Measurements from ENCODE around the gene E2F6.

E2F6 gene

DNA sequence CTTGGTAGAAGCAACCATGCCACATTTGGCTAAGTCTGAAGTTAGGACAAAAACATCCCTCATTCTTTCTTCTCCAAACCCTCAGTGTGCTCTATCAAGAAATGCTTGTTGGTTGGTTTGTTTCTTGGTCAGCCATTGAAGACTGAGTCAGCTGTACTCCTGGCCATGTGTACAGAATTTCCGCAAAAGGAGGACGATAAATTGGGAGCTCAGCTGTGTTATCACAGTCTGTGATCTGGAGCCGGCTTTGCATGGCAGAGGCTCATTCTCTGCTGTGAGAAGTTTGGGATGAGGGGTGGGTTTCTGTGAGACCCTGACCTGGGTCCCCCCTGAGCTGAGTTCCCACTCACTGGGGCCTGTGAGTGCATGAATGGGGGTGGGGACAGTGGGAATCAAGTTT is 26.3 kb upstream of the E2F6 start:
- no peak for DNase-seq

DNA sequence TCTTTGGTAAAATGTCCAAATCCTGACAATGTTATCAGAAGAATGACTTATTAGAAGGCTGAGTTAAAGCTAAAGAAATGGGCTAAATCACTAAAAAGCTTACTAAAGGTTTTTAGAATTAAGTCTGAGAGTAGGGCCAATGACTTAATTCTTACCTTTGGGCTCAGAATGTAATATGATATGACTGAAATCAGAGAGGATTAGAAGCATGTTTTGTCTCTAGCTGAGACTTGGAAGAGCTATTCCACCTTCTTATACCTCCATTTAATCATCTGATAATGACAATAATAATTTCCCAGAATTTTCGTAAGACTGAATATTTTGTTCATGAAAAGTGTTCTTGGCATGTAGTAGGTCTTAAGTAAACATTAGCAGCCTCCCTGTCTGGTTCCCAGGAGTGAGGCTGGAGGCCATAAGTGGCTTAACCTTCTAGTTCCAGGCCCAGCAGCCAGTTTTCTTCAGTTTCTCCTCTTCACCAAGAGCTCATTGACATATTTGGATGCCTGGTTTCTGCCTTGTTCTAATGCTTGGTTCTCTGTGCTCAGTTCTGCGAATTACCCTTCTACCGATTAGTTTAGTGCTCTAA is 25.5 kb upstream of the E2F6 start:
- DNase-seq, result no peak

DNA sequence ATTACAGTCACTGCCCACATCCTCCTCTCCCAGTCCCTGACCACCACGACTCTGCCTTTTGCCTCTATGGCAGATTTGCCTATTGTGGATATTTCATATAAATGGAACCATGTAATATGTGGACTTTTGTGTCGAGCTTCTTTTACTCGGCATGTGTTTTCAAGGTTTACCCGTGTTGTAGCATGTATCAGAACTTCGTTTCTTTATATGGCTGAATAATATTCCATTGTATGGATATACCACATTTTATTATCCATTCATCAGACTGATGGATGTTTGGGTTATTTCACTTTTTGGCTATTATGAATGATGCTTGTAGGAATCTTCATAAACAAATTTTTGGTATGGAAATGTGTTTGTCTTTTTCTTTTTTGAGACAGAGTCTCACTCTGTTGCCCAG is 24.2 kb upstream of the E2F6 start:
- no peak for DNase-seq

DNA sequence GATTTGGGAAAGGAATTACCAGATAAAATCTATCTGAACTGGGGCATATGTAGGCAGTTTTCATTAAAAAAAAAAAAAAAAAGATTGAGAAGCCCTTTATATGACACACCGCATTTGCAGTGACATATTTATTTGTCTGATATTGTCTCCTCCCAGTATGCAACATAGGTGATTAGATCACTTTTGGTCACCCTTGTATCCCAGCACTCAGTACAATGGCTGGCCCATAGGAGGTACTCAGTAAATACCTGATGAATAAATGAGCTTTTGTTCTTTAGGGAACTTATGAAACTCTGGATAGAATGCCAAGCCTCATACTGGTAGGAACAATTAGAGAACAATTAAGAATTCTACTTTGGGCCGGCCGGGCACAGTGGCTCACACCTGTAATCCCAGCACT is 22.8 kb upstream of the E2F6 start:
- no peak for DNase-seq

DNA sequence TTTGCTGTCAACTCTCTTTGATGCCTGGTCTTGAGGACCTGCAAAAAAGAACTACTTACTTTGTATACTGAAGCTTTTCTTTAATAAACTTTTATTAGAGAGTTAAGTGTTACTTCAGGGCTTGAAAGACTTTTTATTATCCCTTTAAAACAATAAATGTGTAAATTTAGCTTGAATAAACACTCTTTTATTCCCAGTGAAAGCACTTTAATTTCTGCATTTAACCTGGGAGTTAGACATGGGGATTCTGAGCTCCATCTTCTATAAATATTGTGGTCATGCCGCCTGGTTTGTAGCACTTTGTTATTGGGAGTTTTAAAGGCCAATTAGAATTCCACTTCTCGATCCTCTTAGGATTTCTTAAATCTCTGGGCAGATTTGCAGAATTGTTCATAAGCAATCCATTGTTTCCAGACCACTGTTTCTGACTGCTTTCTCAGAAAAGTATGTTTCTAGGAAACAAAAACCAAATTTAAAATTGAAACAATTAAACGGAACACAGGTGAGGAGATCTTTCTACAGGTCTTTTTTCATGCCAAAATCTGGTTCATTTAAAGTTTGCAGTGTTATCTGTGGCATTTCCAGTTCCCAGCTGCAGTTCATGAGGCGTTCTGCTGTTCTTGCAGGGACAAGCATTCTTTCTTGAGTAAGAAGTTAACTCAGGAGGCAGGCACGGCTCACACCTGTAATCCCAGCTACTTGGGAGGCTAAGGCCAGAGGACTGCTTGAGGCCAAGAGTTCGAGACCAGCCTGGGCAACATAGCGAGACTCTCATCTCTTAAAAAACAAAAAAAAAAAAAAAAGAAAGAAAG is 18.1 kb upstream of the E2F6 start:
- no peak for DNase-seq

DNA sequence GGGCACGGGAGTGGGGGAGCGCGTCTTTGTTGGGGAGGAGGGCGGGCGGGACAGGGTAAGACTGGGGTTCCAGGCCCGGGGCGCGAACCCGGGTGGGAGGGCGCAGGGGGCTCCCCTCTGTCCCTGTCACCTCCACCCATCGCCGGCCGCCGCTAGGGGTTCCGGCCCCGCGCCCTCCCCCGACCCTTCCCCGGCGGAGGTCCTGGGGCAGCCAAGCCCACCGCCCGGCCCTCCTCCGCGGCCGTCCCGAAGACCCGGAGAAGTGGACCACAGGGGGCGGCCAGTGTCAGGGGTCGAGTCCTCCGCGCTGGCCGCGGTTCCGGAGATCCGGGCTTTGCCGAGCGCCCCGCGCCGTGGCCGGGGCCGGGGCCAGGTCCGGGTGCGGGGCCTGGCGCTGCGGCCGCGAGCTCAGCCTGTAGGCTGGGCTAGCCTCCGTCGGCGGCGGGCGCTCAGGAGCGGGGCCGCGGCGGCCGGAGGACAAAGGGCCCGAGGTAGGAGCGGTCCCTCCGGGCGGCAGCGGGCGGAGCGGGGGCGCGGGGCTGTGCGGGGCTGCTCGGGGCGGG is 16.6 kb upstream of the E2F6 start:
- no peak for DNase-seq

DNA sequence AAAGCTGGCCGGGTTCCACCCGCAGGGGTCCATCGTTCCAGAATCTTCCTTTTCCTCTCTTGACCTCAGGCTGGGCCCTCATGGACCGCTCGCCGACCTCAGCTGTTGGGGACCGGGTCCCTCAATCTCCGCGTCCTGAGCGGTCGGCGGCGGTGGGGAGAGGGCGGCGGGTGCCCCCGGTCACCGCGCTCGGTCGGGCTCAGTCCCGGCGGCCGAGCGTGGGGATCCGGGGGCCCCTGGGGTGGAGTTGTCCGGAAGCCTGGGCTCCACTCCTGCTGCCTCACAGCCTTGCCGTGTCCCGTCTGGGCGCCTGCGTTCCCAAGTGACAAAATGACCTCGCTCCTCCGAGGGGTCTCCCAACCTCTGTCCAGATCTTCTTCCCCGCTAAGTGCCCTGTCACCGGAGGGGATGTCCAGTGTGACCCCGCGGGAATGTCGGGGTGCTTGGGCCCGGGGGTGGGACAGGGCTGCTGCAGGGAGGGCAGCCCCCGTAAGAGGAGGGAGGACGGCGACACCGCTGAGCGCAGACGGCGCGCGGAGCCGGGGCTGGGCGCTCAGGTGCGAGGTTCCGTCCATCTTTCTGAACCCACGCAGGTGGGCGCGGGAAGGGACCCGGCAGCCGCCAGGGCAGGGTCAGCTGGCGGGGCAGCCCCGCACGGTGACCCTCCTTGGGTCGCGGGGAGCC is 16.0 kb upstream of the E2F6 start:
- DNase-seq, result no peak

DNA sequence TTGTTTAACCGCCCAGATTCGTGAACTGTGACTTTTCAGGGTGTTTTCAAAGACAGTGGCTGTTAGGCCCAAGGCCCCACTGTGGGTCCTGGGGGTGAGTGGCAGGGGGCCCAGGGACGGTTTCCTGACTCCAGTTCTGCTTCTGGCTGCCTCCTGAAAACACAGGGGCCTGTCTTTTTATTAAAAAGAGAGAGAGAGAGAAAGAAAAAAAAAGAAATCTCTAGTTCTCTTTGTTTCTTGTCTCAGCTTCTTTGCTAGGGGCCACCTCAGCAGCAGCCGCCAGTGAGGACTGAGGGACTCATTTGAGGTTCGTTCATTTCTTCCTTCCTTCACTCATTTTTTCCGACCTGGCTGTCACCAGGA is 15.4 kb upstream of the E2F6 start:
- DNase-seq, result no peak

DNA sequence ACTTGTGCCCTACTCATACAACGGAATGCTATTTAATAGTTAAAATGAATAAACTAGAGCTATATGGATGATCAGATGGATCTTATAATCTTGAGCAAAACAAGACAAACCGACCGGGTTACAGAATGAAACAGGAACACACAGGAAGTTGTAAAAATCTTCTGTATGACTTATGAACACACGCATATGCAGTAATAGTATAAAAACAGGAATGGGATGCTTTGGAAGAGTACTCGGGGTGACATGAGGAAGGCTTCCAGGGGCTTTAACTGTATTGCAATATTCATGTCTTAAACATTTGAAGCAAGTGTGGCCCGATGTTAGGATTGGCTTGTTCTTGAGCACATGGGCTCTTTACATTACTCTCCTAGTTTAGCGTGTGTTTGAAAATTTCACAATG is 14.9 kb upstream of the E2F6 start:
- no peak for DNase-seq

DNA sequence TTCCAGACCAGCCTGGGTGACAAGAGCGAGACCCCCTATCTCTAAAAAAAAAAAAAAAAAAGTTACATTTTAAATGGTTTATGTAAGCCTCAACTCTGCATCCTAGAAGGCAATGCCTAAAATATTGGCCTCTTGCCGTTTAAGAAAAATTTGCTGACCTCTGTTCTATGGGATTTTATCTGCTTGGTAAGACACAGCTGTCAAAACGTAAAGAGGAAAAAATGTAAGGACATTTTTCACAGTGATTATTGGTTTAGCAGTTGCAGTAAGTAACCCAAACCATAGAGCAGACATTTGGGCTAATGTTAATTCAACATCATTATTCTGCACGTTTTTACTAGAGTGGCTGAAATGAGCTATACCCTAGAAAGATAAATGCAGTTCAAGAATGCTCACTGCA is 14.4 kb upstream of the E2F6 start:
- no peak for DNase-seq

DNA sequence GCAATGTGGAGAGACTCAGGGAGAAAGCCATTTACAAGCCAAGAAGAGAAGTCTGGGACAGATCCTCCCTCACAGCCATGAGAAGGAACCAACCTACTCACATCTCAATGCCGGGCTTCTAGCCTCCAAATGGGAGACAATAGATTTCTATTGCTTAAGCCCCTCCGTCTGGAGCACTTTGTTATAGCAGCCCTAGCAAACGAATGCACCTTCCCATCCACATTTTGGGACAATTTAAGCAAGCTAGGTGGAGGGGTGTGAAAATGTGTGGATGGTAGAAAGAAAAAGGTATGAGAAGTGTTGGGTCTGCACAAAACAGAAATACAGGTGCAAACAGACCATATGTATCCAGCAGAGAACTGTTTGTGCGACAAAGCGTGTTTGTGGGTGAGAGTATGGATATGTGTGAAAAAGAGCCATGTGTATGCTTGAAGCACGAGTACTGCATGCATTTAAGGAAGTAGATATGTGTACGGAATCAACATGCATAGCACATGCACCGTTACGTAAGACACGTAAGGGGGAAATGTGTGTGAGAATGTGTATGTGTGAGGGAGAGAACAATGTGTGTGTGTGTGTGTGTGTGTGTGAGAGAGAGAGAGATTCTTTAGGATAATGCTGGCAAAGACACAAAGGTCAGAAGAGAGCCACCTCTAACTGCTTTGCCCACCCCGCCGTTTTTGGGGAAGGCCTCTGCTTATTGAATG is 13.1 kb upstream of the E2F6 start:
- DNase-seq, result no peak

DNA sequence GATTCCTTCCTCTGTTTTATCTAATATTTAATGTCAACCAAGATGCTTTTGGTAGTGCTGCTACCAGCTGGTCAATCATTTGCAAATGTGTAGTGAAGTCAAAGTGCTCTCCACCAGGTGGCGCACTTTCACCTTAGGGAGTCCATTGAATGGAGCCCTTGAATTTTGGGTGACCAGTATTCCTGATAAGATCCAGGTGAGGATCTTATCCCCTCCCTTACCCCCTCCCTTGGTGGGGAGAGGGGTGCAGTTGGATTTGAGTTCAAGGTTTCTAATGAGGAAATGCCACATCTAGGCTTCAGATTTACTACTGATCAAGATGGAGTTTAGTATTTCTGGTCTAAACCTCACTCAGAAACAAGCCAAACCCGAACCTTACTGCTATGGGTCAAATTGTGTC is 12.0 kb upstream of the E2F6 start:
- DNase-seq, result peak; percentile 81

DNA sequence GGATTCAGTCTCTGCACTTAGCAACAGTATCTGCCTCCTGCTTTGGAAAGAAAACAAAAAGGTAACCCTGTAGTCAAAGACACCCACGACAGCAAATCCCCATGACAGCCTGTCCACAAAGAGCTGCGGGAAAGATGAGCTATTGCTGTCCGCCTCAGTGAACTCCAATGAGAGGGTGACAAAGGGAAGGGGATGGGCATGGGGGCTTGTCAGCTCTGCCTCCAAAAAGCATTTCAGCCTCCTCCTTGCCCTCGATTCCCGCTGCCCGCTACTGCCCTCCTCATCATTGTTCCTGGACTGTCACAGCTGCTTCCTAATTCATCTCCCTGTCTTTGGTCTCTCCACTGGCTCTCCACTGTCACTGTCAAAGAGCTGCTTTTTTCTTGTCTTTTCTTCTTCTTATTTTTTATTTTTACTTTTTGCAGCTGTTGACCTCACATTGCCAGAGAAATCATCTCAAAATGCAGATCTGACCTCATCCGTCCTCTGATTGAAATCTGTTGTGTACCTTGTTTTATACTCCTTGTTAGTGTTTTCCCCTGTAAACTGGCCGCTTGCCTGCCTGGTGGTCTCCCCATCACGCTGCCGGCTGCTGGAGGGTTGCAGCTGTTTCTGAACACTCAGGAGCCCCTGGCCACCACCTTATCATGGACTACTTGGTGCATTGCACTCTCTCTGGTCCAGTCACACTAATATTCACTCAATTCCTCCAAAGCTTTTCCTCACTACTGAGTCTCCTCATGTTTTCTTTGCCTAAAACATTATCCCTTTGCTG is 7.9 kb upstream of the E2F6 start:
- DNase-seq, result no peak

DNA sequence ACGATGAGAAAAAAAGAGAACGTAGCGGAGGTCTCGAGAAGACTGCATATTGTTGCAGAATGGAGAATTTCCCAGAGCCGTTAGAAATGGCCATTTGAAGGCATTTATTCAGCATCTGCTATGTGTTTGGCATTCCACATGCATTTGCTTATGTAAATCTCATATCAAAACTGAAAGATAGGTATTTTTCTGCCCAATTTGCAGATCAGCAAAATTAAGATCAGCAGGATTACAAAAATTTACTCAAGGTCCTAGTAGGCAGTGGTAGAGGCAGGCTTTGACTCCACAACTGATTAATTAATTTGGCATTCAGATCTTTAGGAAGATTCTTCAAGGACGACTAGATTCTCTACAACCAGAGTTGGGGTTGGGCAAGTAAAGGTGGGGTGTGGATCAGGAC is 1.8 kb upstream of the E2F6 start:
- no peak for DNase-seq

DNA sequence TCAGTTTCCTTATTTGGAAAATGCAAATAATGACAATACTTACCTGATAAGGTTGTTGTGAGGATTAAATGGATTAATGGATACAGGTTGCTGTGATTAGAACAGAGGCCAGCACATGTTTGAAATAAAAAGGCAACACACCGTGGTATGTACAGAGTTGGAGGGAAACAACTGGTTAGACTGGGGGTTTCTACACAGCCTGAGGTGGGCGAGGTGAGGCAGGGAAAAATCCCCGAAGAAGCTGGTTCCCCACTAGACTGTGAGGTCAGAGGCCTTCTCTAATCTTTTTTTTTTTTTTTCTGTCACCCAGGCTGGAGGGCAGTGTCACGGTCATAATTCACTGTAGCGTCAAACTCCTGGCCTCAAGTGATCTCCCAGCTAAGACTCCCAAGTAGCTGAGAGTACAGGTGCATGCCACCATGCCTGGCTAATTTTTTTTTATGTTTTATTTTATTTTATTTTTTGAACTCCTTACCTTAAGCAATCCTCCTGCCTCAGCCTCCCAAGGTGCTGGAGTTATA is 1.2 kb upstream of the E2F6 start:
- no peak for DNase-seq

DNA sequence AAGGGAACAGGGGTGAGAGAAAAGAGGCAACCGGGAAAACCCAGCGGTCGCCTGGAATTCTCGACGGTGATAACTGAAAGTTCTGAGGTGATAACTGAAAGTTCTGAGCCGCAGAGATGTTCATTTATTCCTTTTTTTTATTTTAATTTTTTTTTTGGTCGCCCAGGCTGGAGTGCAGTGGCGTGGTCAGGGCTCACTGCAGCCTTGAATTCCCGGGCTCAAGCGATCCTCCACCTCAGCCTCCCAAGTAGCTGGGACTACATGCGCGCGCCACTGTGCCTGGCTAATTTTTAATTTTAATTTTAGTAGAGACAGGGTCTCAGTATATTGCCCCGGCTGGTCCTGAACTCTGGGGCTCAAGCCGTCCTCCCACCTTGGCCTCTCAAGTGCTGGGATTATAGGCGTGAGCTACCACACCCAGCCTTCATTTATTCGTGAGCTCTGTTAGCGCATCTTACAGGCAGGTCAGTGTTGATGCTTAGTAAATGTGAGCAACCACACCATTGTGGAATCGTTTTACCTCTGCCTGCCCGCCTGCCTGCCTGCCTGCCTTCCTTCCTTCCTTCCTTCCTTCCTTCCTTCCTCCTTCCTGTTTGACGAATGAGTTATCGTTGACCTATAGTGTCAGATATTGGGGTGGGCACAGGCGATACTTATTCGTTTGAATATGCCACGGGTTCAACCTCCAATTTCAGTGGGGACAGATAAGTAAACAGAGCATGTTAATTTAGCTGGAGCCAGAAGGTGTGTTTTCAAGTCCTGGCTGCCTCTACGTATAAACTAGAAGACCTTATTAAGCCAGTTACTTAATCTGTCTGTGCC is 557 bp upstream of the E2F6 start:
- no peak for DNase-seq

DNA sequence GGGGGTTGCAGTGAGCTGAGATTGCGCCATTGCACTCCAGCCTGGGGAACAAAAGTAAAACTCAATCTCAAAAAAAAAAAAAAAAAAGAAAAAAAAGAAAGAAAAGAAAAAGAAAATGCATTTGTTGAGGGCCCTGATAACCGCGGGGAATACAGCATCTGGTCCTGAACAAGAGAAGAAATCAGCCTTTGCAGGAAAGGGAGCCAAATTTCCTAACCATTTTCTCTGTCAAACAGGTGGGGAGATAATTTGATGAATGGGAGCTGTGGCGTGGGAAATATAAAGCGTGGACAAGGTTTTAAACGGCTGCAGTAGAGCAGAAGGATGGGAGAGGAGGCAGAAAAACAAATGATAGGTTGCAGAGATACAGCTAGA is 864 bp downstream of the E2F6 start:
- no peak for DNase-seq

DNA sequence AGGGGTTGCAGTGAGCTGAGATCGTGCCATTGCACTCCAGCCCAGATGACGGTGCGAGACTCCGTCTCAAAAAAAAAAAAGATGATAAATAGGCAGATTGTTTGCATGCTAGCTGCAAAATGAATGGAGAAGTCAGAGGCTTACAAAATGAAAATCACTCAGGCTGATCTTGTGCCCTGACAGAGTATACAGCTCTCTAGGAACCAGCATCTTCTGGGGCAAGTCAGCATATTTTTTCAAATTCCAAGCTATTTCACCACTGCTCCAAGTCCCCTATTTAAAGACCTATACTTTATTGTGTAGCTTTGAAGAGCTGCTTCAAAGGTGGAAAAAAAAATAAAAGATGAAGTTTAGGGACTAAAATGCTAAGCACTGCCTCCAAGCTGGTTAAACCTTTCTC is 6.1 kb downstream of the E2F6 start:
- DNase-seq, result no peak

DNA sequence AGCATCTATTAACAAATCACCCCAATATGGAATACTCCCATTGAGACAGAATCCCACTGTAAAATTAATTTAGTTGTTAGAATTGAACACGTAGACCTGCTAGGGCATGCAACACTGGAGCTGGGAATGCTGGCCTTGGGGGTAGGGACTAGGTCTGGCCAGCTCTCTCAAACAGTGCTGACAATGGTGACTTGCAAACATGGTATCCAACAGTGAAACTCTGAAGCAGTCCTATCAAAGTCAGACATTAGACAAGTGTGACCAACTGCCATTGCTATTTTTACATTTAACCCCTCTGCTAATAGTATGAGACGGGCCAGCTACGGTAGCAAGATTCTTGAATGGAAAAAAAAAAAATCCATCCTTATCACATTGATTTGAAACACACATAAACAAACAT is 7.2 kb downstream of the E2F6 start:
- DNase-seq, result no peak

DNA sequence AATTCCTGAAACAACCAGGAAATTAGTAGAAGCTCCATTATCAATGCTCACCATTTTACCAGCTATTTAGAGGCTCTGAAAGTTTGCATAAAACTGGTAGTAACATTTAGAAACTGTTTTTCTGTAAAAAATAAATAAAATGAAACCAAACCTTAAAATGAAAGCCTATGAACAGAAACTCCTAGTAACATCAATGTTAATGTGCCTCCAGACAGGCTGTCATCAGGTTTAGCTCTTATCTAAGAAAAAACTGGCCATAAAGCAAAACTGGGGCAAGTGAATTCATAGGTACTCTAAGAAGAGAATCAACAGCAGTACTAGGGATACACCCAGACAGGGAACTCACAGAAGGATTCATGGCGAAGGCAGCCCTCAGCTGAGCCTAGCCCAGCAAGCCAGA is 8.0 kb downstream of the E2F6 start:
- no peak for DNase-seq

DNA sequence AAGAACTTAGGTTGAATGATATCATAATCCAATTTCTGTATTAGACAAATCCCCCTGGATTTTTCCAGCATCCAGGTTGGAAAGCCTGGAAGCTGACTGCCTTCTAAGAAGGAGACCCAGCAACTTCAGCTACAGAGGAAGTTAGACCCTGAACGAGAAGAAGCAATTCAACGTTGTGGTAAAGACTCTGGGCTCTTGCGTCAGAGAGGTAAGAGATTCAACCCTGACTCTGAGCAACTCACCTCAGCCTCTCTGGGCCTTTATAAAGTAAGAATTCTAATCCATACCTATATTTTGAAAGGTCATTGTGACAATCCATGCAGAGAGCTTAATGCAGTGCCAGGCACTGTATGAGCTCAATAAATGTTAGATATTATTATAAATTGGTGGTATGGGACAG is 9.7 kb downstream of the E2F6 start:
- no peak for DNase-seq

DNA sequence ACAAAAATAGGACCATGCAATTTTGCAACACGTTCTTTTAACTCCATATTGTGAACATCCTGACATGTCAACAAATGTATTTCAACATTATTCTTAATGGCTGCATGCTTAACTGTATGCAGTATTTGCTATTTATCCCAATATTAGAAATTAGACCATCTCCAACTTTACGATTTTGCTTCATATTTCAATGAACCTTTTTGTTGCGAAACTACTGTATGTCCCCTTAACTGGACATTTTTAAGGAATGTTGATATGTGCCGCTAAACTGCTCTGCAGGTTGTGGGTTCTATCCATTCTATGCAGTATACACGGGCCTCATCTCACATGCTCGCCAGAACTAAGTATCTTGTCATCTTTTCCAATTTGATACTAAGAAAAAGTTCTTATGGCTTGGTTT is 11.1 kb downstream of the E2F6 start:
- no peak for DNase-seq

Data from stimulated activated CD4-positive, alpha-beta T cell treated with anti-CD3 and anti-CD28 coated beads, Interleukin-1b, Interleukin-23, amount 100 ng/mL, for 48 hours (primary cell).